Caki2 (cell line): ENCODE measurements around the gene OCSTAMP. TPM values are rescaled to one million over a fixed set of nuclear protein-coding genes. Genes with fewer than 3 reads are reported as not detected.

Experiments used
- total RNA-seq: library from RNA; depleted of rRNA; stranded (reverse); fragments of >200 nt; shearing (Covaris generic); gene quantifications from 2 replicates; pipeline ENCODE4 v1.2.3, GENCODE V29; 2014; ENCODE audit warnings: low replicate concordance; rRNA removed

OCSTAMP gene
- total RNA-seq, 1 experiment from 2014 or later: not detected

Other genes starting within 250 kb of the OCSTAMP start
- gene CDH22, start 242.2 kb downstream of the OCSTAMP start, total RNA-seq: 0.07 and 0.43 TPM in 2 replicates
- gene ELMO2, start 144.0 kb downstream of the OCSTAMP start, total RNA-seq: 49.4 and 55.1 TPM in 2 replicates
- gene ZNF334, start 37.1 kb downstream of the OCSTAMP start, total RNA-seq: 0.24 TPM in 1 of 2 replicates, not detected in the other
- 0.26 and 0.84 TPM in 2 replicates for gene SLC13A3, start 100.8 kb upstream of the OCSTAMP start, total RNA-seq
- gene TP53RK, start 138.8 kb upstream of the OCSTAMP start, total RNA-seq: 9.4 and 23.4 TPM in 2 replicates
- gene SLC2A10, start 159.0 kb upstream of the OCSTAMP start, total RNA-seq: 7.9 TPM in 2 replicates